Pancreas (tissue), 10 donors: ENCODE results near the gene GPR137. TPM values are rescaled to one million over a fixed set of nuclear protein-coding genes. Genes with fewer than 3 reads are reported as not detected.

Source experiments
- ATAC-seq, 4 donors: fragments of 200-7000 bp; cut with Tn5 transposase; one replicate each; pipeline versions ENCODE4 v1.8.0 to v1.9.1; 2020; ENCODE audit warnings: mild to moderate bottlenecking in 4 of 4, moderate library complexity in 4 of 4
- DNase-seq, 6 donors: peaks; one replicate each; pipeline ENCODE4 v3.0.0-alpha.2; 2020
- FAIRE-seq: peaks from 2 replicates; lab custom pipeline; 2012; peaks lifted over from hg19 to GRCh38; lab: Jason Lieb, UNC
- H3K27ac ChIP-seq, 4 donors: fragments of 200-600 bp; sonication (generic); 1 replicate in 3 of 4; 2 replicates in 1 of 4; pipeline versions ENCODE4 v1.5.0 to v1.8.0; 2020
- H3K27me3 ChIP-seq, 4 donors: fragments of 200-600 bp; one replicate each; pipeline ENCODE4 v1.8.0; 2021
- H3K36me3 ChIP-seq, 3 donors: fragments of 200-600 bp; sonication (generic) in 1 of 3; one replicate each; pipeline versions ENCODE4 v1.5.0 to v1.8.0; 2020 to 2021
- H3K4me1 ChIP-seq, 3 donors: fragments of 200-600 bp; one replicate each; pipeline ENCODE4 v1.8.0; 2021
- H3K4me3 ChIP-seq, 4 donors: fragments of 200-600 bp; sonication (generic) in 2 of 4; one replicate each; pipeline versions ENCODE4 v1.5.0 to v1.8.0; 2020 to 2021
- H3K9me3 ChIP-seq, 4 donors: fragments of 200-600 bp; one replicate each; pipeline ENCODE4 v1.8.0; 2021
- CTCF ChIP-seq, 4 donors: fragments of 200-600 bp; sonication (generic) in 3 of 4; IDR thresholded peaks; one replicate each; pipeline versions ENCODE4 v1.5.0 to v1.8.0; 2021; ENCODE audit warnings: antibody characterized with exemption in 4 of 4
- WGBS, 2 donors: extraction: QIAGEN DNeasy Blood & Tissue Kit; methylation state at CpG; one replicate each; pipeline ENCODE4 v1.1.7; 2013; 5-methylcytosine and 5-hydroxymethylcytosine counted together
- intact Hi-C, 3 donors: fragments of 100-400 bp; cut with DNase I; formaldehyde crosslinking; loops; one replicate each; pipeline versions ENCODE4 v1.11.1 to v1.14.2; 2022
- polyA plus RNA-seq, 2 donors: library from polyadenylated mRNA; stranded (reverse); fragments of 200-250 nt; gene quantifications; one replicate each; pipeline ENCODE4 v1.2.3, GENCODE V29; 2013
- total RNA-seq, 6 donors: library from RNA; stranded (reverse); fragmentation: NEBNext Ultra II Directional in 4 of 6; extraction: Animal tissue kit (Norgen Biotek cat#: 25700) in 4 of 6; gene quantifications; one replicate each; pipeline versions ENCODE4 v1.2.1 to v1.2.4, GENCODE V29; 2021 to 2023
- donor health status: healthy with polysubstance abuse.
- donor health status: DM: no; HTN: no; CAD: no; lungs with moderate emphysema.
- donor health status: DM: no; HTN: no; CAD: no.
- donor health status: control.
- donor health status: control.
- donor health status: Bipolar disorder and iron deficiency.
- donor health status: DM: yes; HTN: yes; CAD: no.
- donor health status: DM: no; HTN: no; CAD: no.
- donor health status: DM: no; HTN: no; CAD: no.
- donor health status: DM: yes; HTN: yes; CAD: no.

Gene GPR137
- total and polyA plus RNA-seq, 8 donors: 7.1 to 27.9 (median 14.0) TPM

DNA sequence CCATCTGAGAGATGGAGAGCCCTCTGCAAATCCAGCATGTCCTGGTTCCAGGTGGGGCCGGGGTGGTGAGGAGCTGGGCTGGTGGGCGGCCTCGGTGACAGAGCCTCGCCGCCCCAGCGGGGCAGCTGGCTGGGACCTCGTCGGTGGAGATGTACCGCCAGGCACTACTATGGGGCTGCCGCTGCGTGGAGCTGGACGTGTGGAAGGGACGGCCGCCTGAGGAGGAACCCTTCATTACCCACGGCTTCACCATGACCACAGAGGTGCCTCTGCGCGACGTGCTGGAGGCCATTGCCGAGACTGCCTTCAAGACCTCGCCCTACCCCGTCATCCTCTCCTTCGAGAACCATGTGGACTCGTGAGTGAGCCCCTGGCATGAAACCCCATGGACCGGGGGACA lies 27.3 kb upstream of the GPR137 start:
- Histone ChIP-seq H3K36me3 (peaks cover 0 to 19% (median 0%) of the 10 kb centered on the region in 3 donors), H3K27me3 (no peaks in the 10 kb centered on the region), H3K27ac (no peak overlapping the region), H3K4me3 (no peak overlapping the region), H3K9me3 (no peaks in the 10 kb centered on the region), H3K4me1 (no peaks in the 10 kb centered on the region)
- 91 to 93% methylated on average over 24 of the region's 24 CpGs for WGBS, 2 donors
- FAIRE-seq (no peak), ATAC-seq (no peak), DNase-seq (peak in 3 of 6 donors; percentile 26 to 72 (median 51))
- no peak for TF ChIP-seq CTCF (IDR thresholded peaks at IDR 0.05)
- intact Hi-C loops: no loop called here

- Histone ChIP-seq H3K27me3 (no peaks in the 10 kb centered on the region), H3K27ac (no peak overlapping the region), H3K9me3 (no peaks in the 10 kb centered on the region), H3K4me3 (no peak overlapping the region), H3K4me1 (no peaks in the 10 kb centered on the region), H3K36me3 (peaks cover 0 to 19% (median 0%) of the 10 kb centered on the region in 3 donors)
- DNase-seq: peak in 3 of 6 donors; percentile 40 to 80 (median 51)
- no peak for TF ChIP-seq CTCF (IDR thresholded peaks at IDR 0.05)
- intact Hi-C loops: no loop called here
- ATAC-seq: no peak
- 92 to 93% methylated on average over 30 to 32 of the region's 32 CpGs for WGBS, 2 donors
- FAIRE-seq: no peak
These were observed 26.6 kb upstream of the GPR137 start for GRCh38 chr11:64258946-64259532.

- ATAC-seq (no peak), DNase-seq (no peak), FAIRE-seq (no peak)
- H3K36me3 ChIP-seq: peaks cover 0 to 19% (median 0%) of the 10 kb centered on the region in 3 donors
- H3K4me1 ChIP-seq: no peaks in the 10 kb centered on the region
- no peaks in the 10 kb centered on the region for H3K27me3 ChIP-seq
- no peak overlapping the region for H3K4me3 ChIP-seq
- intact Hi-C loops: loop anchor here in 1 of 3 donors (5.0 kb wide), 1 partner anchor 52 kb away; the partner anchor contains the start of gene FERMT3
- no peak for TF ChIP-seq CTCF (IDR thresholded peaks at IDR 0.05)
- WGBS, 2 donors: 79 to 86% methylated on average over 4 of the region's 4 CpGs
- no peak overlapping the region for H3K27ac ChIP-seq
- no peaks in the 10 kb centered on the region for H3K9me3 ChIP-seq
These were observed 26.0 kb upstream of the GPR137 start for GRCh38 chr11:64259533-64260067.

GRCh38 chr11:64260147-64260708 lies 25.4 kb upstream of the GPR137 start:
- no peaks in the 10 kb centered on the region for H3K9me3 ChIP-seq
- no peak overlapping the region for H3K27ac ChIP-seq
- H3K4me1 ChIP-seq: no peaks in the 10 kb centered on the region
- H3K4me3 ChIP-seq: no peak overlapping the region
- no peak for TF ChIP-seq CTCF (IDR thresholded peaks at IDR 0.05)
- FAIRE-seq (no peak), ATAC-seq (no peak), DNase-seq (peak in 1 of 6 donors; percentile 12)
- no peaks in the 10 kb centered on the region for H3K27me3 ChIP-seq
- intact Hi-C loops: loop anchor here in 1 of 3 donors (5.0 kb wide), 1 partner anchor 53 kb away; the partner anchor contains the start of gene FERMT3
- H3K36me3 ChIP-seq: peaks cover 0 to 19% (median 0%) of the 10 kb centered on the region in 3 donors
- 93 to 95% methylated on average over 6 of the region's 6 CpGs for WGBS, 2 donors
